ENCODE data around the gene RBM5.

DNA sequence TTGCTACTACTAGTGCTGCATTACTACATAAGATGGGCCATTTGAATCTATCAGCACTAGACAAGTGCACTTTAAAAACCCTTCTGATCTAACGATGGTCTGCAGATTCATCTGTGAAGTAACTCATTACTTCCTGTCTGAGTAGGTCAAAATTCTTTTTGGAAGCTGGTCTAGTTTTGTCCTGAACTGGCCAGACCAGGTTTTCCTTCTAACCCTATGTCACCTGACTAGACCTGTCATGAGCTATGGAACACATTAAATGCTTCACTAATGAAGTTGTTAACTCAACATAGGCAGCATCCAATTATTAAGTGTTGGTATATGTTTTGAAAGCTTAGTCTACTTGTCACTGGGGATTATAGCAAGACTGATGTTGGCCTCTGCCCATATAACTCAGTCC is 10.1 kb upstream of the RBM5 start:
- TF ChIP-seq, protein P1, sequence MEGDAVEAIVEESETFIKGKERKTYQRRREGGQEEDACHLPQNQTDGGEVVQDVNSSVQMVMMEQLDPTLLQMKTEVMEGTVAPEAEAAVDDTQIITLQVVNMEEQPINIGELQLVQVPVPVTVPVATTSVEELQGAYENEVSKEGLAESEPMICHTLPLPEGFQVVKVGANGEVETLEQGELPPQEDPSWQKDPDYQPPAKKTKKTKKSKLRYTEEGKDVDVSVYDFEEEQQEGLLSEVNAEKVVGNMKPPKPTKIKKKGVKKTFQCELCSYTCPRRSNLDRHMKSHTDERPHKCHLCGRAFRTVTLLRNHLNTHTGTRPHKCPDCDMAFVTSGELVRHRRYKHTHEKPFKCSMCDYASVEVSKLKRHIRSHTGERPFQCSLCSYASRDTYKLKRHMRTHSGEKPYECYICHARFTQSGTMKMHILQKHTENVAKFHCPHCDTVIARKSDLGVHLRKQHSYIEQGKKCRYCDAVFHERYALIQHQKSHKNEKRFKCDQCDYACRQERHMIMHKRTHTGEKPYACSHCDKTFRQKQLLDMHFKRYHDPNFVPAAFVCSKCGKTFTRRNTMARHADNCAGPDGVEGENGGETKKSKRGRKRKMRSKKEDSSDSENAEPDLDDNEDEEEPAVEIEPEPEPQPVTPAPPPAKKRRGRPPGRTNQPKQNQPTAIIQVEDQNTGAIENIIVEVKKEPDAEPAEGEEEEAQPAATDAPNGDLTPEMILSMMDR (IDR thresholded peaks at IDR 0.05 in 2 of 3, conservative IDR thresholded peaks at IDR 0.05 in 1 of 3; ENCODE audit: borderline replicate concordance in 1 of 3, insufficient read depth in 1 of 3, low read depth in 2 of 3, low read length in 2 of 3): no peak
- no peak for TF ChIP-seq EGR1 (IDR thresholded peaks at IDR 0.05; ENCODE audit: low read depth)
- TF ChIP-seq POLR2A (IDR thresholded peaks at IDR 0.05; ENCODE audit: borderline replicate concordance, extremely low read depth, insufficient read depth, insufficient read length): no peak
- no peak for TF ChIP-seq EZH2 (IDR thresholded peaks at IDR 0.05)
- no peak for TF ChIP-seq TCF7L2 (IDR thresholded peaks at IDR 0.05; ENCODE audit: borderline replicate concordance, extremely low read depth, insufficient read depth, insufficient read length)
- TF ChIP-seq POLR2AphosphoS5 (IDR thresholded peaks at IDR 0.05; ENCODE audit: low read depth, low read length): no peak
- no peak for TF ChIP-seq EZH2phosphoT487 (IDR thresholded peaks at IDR 0.05; ENCODE audit: borderline replicate concordance)
- TF ChIP-seq, protein P2, sequence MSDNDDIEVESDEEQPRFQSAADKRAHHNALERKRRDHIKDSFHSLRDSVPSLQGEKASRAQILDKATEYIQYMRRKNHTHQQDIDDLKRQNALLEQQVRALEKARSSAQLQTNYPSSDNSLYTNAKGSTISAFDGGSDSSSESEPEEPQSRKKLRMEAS (IDR thresholded peaks at IDR 0.05): no peak
- TF ChIP-seq CBX3 (IDR thresholded peaks at IDR 0.05; ENCODE audit: low read depth): no peak
